Kidney epithelial cell (primary cell): ENCODE measurements around the gene LAMC3. TPM values are rescaled to one million over a fixed set of nuclear protein-coding genes. Genes with fewer than 3 reads are reported as not detected.

Experiments
- DNase-seq: peaks from one replicate; pipeline ENCODE4 v3.0.0-alpha.2; 2010; ENCODE audit warnings: low read depth
- H3K27me3 ChIP-seq: 2 replicates; pipeline ENCODE4 v1.6.0; 2011; ENCODE audit warnings: low read length; ENCODE audit not compliant: control insufficient read depth, insufficient read depth
- H3K36me3 ChIP-seq: 2 replicates; pipeline ENCODE4 v1.5.1; 2011; ENCODE audit warnings: low read length; ENCODE audit not compliant: control insufficient read depth, insufficient read depth
- H3K4me3 ChIP-seq: 2 replicates; pipeline ENCODE4 v1.5.1; 2011; ENCODE audit warnings: low read depth, mild to moderate bottlenecking, control low read depth, low read length
- total RNA-seq: library from RNA; depleted of rRNA; stranded (reverse); fragments of >200 nt; gene quantifications from 2 replicates; pipeline ENCODE4 v1.2.3, GENCODE V29; 2015
- TF ChIP-seq, protein P1 (sequence below): IDR thresholded peaks from 2 replicates; pipeline ENCODE4 v1.5.1; 2011; ENCODE audit warnings: mild to moderate bottlenecking, moderate library complexity, low read length, control low read depth, inconsistent platforms; ENCODE audit not compliant: insufficient read depth, poor library complexity, severe bottlenecking

Gene LAMC3
- total RNA-seq, 1 donor from 2014 or later = 7.5 TPM

DNA sequence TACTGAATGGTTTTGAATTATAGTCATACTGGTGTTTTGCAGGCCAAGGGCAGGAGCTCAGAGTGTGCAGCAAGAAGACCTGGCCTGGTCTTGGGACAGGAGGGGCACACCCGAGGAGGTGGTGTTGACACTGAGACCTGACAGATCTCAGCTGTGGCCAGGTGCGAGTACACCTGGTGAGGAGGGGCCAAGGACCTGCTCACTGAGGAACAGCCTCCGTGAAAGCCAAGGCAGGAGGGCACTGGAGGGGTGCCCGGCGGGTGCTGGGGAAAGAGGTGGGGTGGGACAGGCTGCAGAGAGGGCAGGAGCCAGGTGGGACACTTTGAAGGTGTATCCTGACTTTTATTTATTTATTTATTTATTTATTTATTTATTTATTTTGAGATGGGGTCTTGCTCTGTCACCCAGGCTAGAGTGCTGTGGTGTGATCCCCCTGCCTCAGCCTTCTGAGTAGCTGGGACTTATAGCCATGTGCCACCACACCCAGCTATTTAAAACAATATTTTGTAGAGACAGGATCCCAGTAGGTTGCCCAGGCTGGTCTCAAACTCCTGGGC is 23.3 kb upstream of the LAMC3 start:
- TF ChIP-seq, protein P1, sequence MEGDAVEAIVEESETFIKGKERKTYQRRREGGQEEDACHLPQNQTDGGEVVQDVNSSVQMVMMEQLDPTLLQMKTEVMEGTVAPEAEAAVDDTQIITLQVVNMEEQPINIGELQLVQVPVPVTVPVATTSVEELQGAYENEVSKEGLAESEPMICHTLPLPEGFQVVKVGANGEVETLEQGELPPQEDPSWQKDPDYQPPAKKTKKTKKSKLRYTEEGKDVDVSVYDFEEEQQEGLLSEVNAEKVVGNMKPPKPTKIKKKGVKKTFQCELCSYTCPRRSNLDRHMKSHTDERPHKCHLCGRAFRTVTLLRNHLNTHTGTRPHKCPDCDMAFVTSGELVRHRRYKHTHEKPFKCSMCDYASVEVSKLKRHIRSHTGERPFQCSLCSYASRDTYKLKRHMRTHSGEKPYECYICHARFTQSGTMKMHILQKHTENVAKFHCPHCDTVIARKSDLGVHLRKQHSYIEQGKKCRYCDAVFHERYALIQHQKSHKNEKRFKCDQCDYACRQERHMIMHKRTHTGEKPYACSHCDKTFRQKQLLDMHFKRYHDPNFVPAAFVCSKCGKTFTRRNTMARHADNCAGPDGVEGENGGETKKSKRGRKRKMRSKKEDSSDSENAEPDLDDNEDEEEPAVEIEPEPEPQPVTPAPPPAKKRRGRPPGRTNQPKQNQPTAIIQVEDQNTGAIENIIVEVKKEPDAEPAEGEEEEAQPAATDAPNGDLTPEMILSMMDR = no peak
- H3K4me3 ChIP-seq = no peak overlapping the region
- DNase-seq = no peak
- peaks cover 33% of the 10 kb centered on the region for H3K27me3 ChIP-seq
- H3K36me3 ChIP-seq = no peaks in the 10 kb centered on the region

DNA sequence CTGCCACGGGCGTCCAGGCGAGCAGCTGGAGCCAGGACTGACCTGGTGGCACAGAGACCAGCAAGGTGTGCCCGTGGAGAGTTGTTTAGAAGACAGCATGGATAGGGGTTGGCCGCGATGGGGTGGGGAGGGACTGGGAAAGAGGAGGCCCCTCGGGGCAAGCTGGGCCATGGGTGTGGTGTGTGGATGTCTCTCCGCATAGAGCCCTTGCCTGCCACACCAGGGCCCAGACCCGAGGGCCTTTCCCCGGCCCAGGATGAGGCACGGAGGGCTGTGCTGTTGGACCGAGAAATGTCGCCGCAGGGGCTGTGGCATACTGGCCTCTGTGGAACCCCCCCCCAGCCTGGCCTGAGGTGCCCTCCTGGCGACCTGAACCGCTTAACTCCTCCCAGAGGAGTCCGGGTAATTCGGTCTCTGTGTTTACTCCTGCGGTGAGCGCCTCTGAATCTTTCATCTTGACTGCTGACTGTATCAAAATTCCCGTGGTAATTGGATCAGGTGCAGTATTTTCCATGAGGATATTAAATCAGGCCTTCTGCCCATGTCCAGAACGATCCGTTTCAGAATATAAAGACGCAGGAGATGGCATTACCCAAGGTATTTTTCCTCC is 22.5 kb upstream of the LAMC3 start:
- no peak for DNase-seq
- no peak overlapping the region for H3K4me3 ChIP-seq
- no peaks in the 10 kb centered on the region for H3K36me3 ChIP-seq
- peaks cover 38% of the 10 kb centered on the region for H3K27me3 ChIP-seq
- TF ChIP-seq, protein P1 = no peak

DNA sequence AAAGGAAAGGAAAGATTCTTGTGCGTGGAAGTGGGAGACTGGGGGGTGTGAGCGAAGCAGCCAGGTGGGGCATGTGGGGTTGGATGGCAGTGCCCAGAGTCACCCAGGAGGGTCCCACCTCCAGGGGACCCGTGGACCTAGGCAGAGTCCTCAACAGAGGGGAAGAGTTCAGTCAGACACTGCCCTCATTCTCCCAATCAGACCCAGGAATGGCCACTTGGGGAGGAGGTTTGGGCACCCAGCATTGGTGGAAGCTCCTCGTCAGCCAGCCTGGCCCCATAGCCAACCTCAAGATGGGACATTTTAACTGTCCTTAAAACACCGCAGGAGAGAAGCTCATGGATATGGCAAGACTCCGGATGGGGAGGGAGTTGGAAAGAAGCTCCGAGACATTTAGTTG is 21.9 kb upstream of the LAMC3 start:
- no peak for DNase-seq
- TF ChIP-seq, protein P1 = no peak
- no peaks in the 10 kb centered on the region for H3K36me3 ChIP-seq

DNA sequence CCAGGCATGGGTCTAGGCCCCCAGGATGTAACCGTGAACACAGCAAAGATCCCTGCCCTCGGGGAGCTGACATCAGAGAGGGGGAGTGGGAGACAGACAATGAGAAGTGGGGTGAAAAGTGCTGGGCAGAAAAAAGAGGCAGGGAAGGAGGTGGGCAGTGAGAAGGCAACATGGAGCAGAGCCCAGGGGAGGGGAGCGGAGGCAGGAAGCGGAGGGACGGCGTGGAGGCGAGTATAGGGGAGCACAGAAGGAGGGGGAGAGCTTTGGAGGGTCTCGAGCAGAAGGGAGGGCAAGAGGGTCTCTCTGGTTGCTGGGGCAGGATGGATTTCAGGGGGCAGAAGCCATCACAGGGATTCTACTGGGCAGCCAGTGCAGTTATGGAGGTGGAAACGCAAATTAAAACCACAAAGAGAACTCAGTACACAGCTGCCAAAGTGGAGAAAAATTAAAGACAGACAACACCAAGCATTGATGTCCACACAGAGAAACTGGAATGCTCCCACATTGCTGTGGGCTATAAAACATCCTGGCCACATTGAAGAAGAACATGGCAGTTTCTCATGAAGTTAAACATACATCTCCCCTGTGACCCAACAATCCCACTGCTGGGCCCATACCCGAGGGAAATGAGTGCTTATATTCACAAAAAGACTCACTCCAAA is 21.1 kb upstream of the LAMC3 start:
- Histone ChIP-seq H3K27me3 (peaks cover 40% of the 10 kb centered on the region), H3K36me3 (no peaks in the 10 kb centered on the region), H3K4me3 (no peak overlapping the region)
- TF ChIP-seq, protein P1 = no peak
- DNase-seq = no peak

More for the DNA sequence above, 21.9 kb upstream of the LAMC3 start:
- no peak overlapping the region for H3K4me3 ChIP-seq
- H3K27me3 ChIP-seq = peaks cover 38% of the 10 kb centered on the region

DNA sequence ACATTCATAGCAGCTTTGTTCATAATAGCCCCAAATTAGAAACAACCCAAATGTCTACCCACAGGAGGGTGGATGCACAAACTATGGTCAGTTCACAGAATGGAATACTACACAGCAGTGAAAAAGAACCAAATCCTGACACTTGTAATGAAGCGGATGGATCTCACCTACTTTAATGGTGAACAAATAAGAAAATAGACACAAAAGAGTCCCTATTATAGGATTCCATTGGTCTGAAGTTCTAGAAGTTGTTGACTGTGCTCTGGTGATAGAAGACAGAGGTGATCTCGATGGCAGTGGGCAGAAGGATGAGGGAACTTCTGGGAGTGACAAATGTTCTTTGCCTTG is 20.6 kb upstream of the LAMC3 start:
- TF ChIP-seq, protein P1 = no peak
- DNase-seq = no peak
- H3K27me3 ChIP-seq = peaks cover 40% of the 10 kb centered on the region
- H3K4me3 ChIP-seq = no peak overlapping the region
- H3K36me3 ChIP-seq = no peaks in the 10 kb centered on the region
